H1 (cell line): ENCODE data around the gene TVP23A. TPM values are rescaled to one million over a fixed set of nuclear protein-coding genes. Genes with fewer than 3 reads are reported as not detected.

Experiments used
- CTCF ChIA-PET: fragments of 300-600 bp; sonication (Branson Sonifier 250); formaldehyde crosslinking; loops from one replicate; lab custom pipeline; 2021; ENCODE audit not compliant: partially characterized antibody; lab: Charles Lee
- POLR2A ChIA-PET: fragments of 300-600 bp; sonication (Branson Sonifier 250); formaldehyde crosslinking; loops from one replicate; lab custom pipeline; 2021; ENCODE audit warnings: inconsistent platforms; ENCODE audit not compliant: partially characterized antibody; lab: Charles Lee
- DNase-seq, 2 experiments: peaks; one replicate each; pipeline versions ENCODE4 v3.0.0 to v3.0.0-alpha.2; 2010 to 2022; ENCODE audit warnings: low spot score in 2 of 2, low read depth in 1 of 2, mixed read lengths in 1 of 2
- FAIRE-seq: peaks from 2 replicates; lab custom pipeline; 2011; peaks lifted over from hg19 to GRCh38; lab: Jason Lieb, UNC
- H2AFZ ChIP-seq: 2 replicates; pipeline ENCODE4 v1.8.1; 2012; ENCODE audit warnings: low read length, inconsistent platforms
- H2AK5ac ChIP-seq: 2 replicates; pipeline ENCODE4 v1.6.1; 2013; ENCODE audit warnings: low read depth, low read length
- H2BK120ac ChIP-seq: replicated peaks from 2 replicates; pipeline ENCODE3; 2013; ENCODE audit warnings: low read depth, low read length, inconsistent platforms
- H2BK12ac ChIP-seq: 2 replicates; pipeline ENCODE4 v1.6.1; 2013; ENCODE audit warnings: low read depth, low read length
- H2BK15ac ChIP-seq: 2 replicates; pipeline ENCODE4 v1.6.1; 2013; ENCODE audit warnings: low read length
- H2BK20ac ChIP-seq: 2 replicates; pipeline ENCODE4 v1.6.1; 2013; ENCODE audit warnings: low read length
- H2BK5ac ChIP-seq: 2 replicates; pipeline ENCODE4 v1.6.1; 2013; ENCODE audit warnings: low read depth, low read length
- H3K14ac ChIP-seq: 2 replicates; pipeline ENCODE4 v1.6.1; 2013; ENCODE audit warnings: inconsistent platforms; ENCODE audit not compliant: insufficient read length
- H3K18ac ChIP-seq: 2 replicates; pipeline ENCODE4 v1.6.1; 2013; ENCODE audit warnings: low read length; ENCODE audit errors: extremely low read depth
- H3K23ac ChIP-seq: 2 replicates; pipeline ENCODE4 v1.6.1; 2013; ENCODE audit warnings: inconsistent platforms; ENCODE audit not compliant: insufficient read length
- H3K23me2 ChIP-seq: 2 replicates; pipeline ENCODE4 v1.6.1; 2013; ENCODE audit warnings: low read depth, low read length
- H3K27ac ChIP-seq: 2 replicates; pipeline ENCODE4 v1.6.1; 2011; ENCODE audit warnings: low read depth, low read length, inconsistent platforms
- H3K27me3 ChIP-seq, 4 experiments: replicated peaks in 1 of 4; 1 replicate in 1 of 4; 2 replicates in 3 of 4; pipeline versions ENCODE4 v1.6.1 to v1.8.1; 2011 to 2013; ENCODE audit warnings: low read length in 3 of 4, mild to moderate bottlenecking in 3 of 4, inconsistent platforms in 2 of 4, mixed read lengths in 2 of 4, moderate library complexity in 1 of 4; ENCODE audit not compliant: control insufficient read depth in 3 of 4, insufficient read depth in 3 of 4; ENCODE audit errors: extremely low read depth in 1 of 4
- H3K36me3 ChIP-seq, 4 experiments: 2 replicates each; pipeline versions ENCODE4 v1.6.1 to v1.8.1; 2011 to 2013; ENCODE audit warnings: mild to moderate bottlenecking in 4 of 4, low read length in 3 of 4, moderate library complexity in 2 of 4, control low read depth in 1 of 4, inconsistent platforms in 1 of 4; ENCODE audit not compliant: insufficient read depth in 4 of 4, control insufficient read depth in 2 of 4
- H3K4ac ChIP-seq: replicated peaks from 2 replicates; pipeline ENCODE3; 2013; ENCODE audit warnings: low read length, low read depth, mixed read lengths, inconsistent platforms; ENCODE audit not compliant: insufficient read length
- H3K4me1 ChIP-seq, 4 experiments: replicated peaks in 1 of 4; 1 replicate in 1 of 4; 2 replicates in 3 of 4; pipeline versions ENCODE4 v1.6.1 to v1.8.1; 2011 to 2013; ENCODE audit warnings: low read length in 3 of 4, inconsistent platforms in 2 of 4, mixed read lengths in 1 of 4; ENCODE audit not compliant: insufficient read depth in 4 of 4, control insufficient read depth in 3 of 4
- H3K4me2 ChIP-seq, 2 experiments: 2 replicates each; pipeline versions ENCODE4 v1.6.1 to v1.8.1; 2011 to 2013; ENCODE audit warnings: low read depth in 2 of 2, low read length in 2 of 2, control low read depth in 1 of 2, inconsistent platforms in 1 of 2, mild to moderate bottlenecking in 1 of 2; ENCODE audit not compliant: insufficient read depth in 1 of 2
- H3K4me3 ChIP-seq, 4 experiments: fragments of 200-600, 300-600 bp in 1 of 4; sonication (generic), shearing (Covaris generic), sonication (Bioruptor Twin) in 1 of 4; 2 replicates each; pipeline versions ENCODE4 v1.5.1 to v1.8.1; 2011 to 2016; ENCODE audit warnings: low read length in 4 of 4, low read depth in 3 of 4, control low read depth in 2 of 4, inconsistent platforms in 2 of 4, mild to moderate bottlenecking in 2 of 4, mixed read lengths in 1 of 4, moderate library complexity in 1 of 4; ENCODE audit not compliant: insufficient read depth in 2 of 4; ENCODE audit errors: extremely low read depth in 1 of 4
- H3K56ac ChIP-seq: replicated peaks from 2 replicates; pipeline ENCODE3; 2013; ENCODE audit warnings: low read depth, mild to moderate bottlenecking, mixed read lengths, low read length, inconsistent platforms; ENCODE audit not compliant: insufficient read length
- H3K79me1 ChIP-seq: 2 replicates; pipeline ENCODE4 v1.6.1; 2013; ENCODE audit warnings: low read depth, low read length, control low read depth
- H3K79me2 ChIP-seq, 2 experiments: 2 replicates each; pipeline versions ENCODE4 v1.6.1 to v1.8.1; 2012 to 2013; ENCODE audit warnings: low read length in 2 of 2, mild to moderate bottlenecking in 2 of 2, inconsistent platforms in 1 of 2; ENCODE audit not compliant: insufficient read depth in 2 of 2, control insufficient read depth in 1 of 2
- H3K9ac ChIP-seq, 4 experiments: replicated peaks in 1 of 4; 1 replicate in 1 of 4; 2 replicates in 3 of 4; pipeline versions ENCODE4 v1.6.1 to v1.8.1; 2011 to 2013; ENCODE audit warnings: low read depth in 3 of 4, low read length in 3 of 4, control low read depth in 2 of 4, mild to moderate bottlenecking in 2 of 4, moderate library complexity in 2 of 4, inconsistent platforms in 1 of 4; ENCODE audit errors: extremely low read depth in 1 of 4
- H3K9me3 ChIP-seq, 2 experiments: 2 replicates each; pipeline versions ENCODE4 v1.6.1 to v1.8.1; 2012 to 2013; ENCODE audit warnings: mild to moderate bottlenecking in 2 of 2, moderate library complexity in 2 of 2, control low read depth in 1 of 2, inconsistent platforms in 1 of 2, low read depth in 1 of 2, low read length in 1 of 2, mixed read lengths in 1 of 2; ENCODE audit not compliant: insufficient read depth in 2 of 2
- H4K20me1 ChIP-seq, 2 experiments: replicated peaks in 1 of 2; 2 replicates each; pipeline versions ENCODE3 to v1.8.1; 2011 to 2013; ENCODE audit warnings: inconsistent platforms in 2 of 2, low read length in 2 of 2, mild to moderate bottlenecking in 1 of 2; ENCODE audit not compliant: insufficient read depth in 2 of 2, control insufficient read depth in 1 of 2
- H4K5ac ChIP-seq: 2 replicates; pipeline ENCODE4 v1.6.1; 2013; ENCODE audit warnings: low read length, low read depth, mixed read lengths, inconsistent platforms; ENCODE audit not compliant: insufficient read length
- H4K8ac ChIP-seq: 2 replicates; pipeline ENCODE4 v1.8.0; 2013; ENCODE audit warnings: mild to moderate bottlenecking, moderate library complexity, low read length, inconsistent platforms; ENCODE audit not compliant: insufficient read depth; ENCODE audit errors: extremely low read depth
- H4K91ac ChIP-seq: replicated peaks from 2 replicates; pipeline ENCODE3; 2013; ENCODE audit warnings: low read length, mixed read lengths, inconsistent platforms; ENCODE audit not compliant: insufficient read length
- EGR1 ChIP-seq: IDR thresholded peaks from 2 replicates; pipeline ENCODE4 v1.6.1; 2011; ENCODE audit warnings: low read depth, low read length, borderline replicate concordance
- GABPA ChIP-seq: IDR thresholded peaks from 2 replicates; pipeline ENCODE4 v1.6.1; 2011; ENCODE audit warnings: mild to moderate bottlenecking, low read length, moderate library complexity, borderline replicate concordance; ENCODE audit not compliant: insufficient read depth
- MAX ChIP-seq: IDR thresholded peaks from 2 replicates; pipeline ENCODE4 v1.6.1; 2012; ENCODE audit warnings: inconsistent platforms
- POLR2AphosphoS5 ChIP-seq: IDR thresholded peaks from 2 replicates; pipeline ENCODE4 v1.6.1; 2011; ENCODE audit warnings: low read depth, low read length
- RFX5 ChIP-seq: IDR thresholded peaks from 2 replicates; pipeline ENCODE4 v1.6.1; 2011; ENCODE audit warnings: low read depth, low read length, improper control_type of control experiment, borderline replicate concordance
- RNF2 ChIP-seq: fragments of 200-900, 300-1000 bp; sonication (generic); IDR thresholded peaks from 2 replicates; pipeline ENCODE4 v1.7.1; 2016; ENCODE audit warnings: borderline replicate concordance, low read depth, mild to moderate bottlenecking, antibody characterized with exemption, low read length; ENCODE audit not compliant: poor library complexity, severe bottlenecking; ENCODE audit errors: missing control alignments
- WGBS, 2 experiments: shearing (Covaris generic) in 1 of 2; methylation state at CpG; one replicate each; pipeline versions ENCODE4 v1.1.6 to v1.1.7; 2013 to 2015; ENCODE audit warnings: low lambda C conversion rate in 2 of 2, mixed read lengths in 2 of 2, inconsistent platforms in 1 of 2, low coverage in 1 of 2, missing lambda C conversion rate in 1 of 2; ENCODE audit not compliant: insufficient replicate concordance in 2 of 2, insufficient coverage in 1 of 2, insufficient read length in 1 of 2; ENCODE audit errors: extremely low coverage in 1 of 2, missing lambda C conversion rate in 1 of 2; 5-methylcytosine and 5-hydroxymethylcytosine counted together
- polyA plus RNA-seq, 7 experiments: library from polyadenylated mRNA; depleted of rRNA in 3 of 7; stranded (reverse) in 5 of 7; unstranded in 2 of 7; fragments of >200 nt in 5 of 7; fragments of 200-250 nt in 2 of 7; gene quantifications; 1 replicate in 5 of 7; 2 replicates in 1 of 7; 4 replicates in 1 of 7; pipeline versions ENCODE4 v1.2.1 to v1.2.3, GENCODE V29; 2011 to 2013; ENCODE audit warnings: missing spikeins in 2 of 7, mixed read lengths in 2 of 7
- total RNA-seq: library from RNA; stranded (reverse); fragmentation: NEBNext Ultra II Directional; extraction: Animal tissue kit (Norgen Biotek cat#: 25700); gene quantifications from 2 replicates; pipeline ENCODE4 v1.2.1, GENCODE V29; 2021

TVP23A gene
- total and polyA plus RNA-seq, 2 of the 8 experiments (the other 6 are each of a cell fraction or from before 2014, with no cell fraction given) = 2.2 to 3.1 TPM

DNA sequence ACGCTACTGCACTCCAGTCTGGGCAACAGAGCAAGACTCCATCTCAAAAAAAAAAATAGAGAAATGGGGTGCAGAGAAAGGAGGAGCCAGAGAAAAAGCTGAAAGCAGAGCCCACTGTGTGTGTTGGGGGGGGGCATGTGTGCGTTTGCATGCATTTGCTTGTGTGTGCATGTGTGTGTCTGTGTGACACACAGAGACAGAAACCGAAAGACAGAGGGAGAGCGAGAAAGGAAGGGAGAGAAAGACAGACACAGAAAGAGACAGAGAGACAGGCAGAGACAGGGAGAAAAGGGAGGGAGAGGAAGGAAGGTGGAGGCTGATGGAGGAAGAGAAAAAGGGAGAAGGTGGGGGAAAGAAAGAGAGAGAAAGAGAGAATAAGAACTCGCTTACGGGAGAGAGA, 48.6 kb upstream of the TVP23A start:
- Histone ChIP-seq H2BK20ac (no peak overlapping the region), H3K79me1 (no peaks in the 10 kb centered on the region), H3K23ac (no peak overlapping the region), H3K27ac (no peak overlapping the region), H2BK15ac (no peak overlapping the region), H3K14ac (no peak overlapping the region), H3K9me3 (no peaks in the 10 kb centered on the region), H4K91ac (no peak overlapping the region), H4K5ac (no peak overlapping the region), H2BK12ac (no peak overlapping the region), H2AFZ (no peak overlapping the region), H2BK120ac (no peak overlapping the region), H3K56ac (no peak overlapping the region), H3K4me2 (no peak overlapping the region), H3K4me3 (no peak overlapping the region), H3K4me1 (peaks cover 0 to 2% (median 0%) of the 10 kb centered on the region in 4 experiments; a peak in 1 of 7 replicates), H3K23me2 (no peaks in the 10 kb centered on the region; the same call in 1 of the 2 replicates), H3K79me2 (no peaks in the 10 kb centered on the region), H3K4ac (no peak overlapping the region), H2AK5ac (no peak overlapping the region), H3K18ac (no peak overlapping the region), H3K9ac (no peak overlapping the region), H3K36me3 (no peaks in the 10 kb centered on the region), H4K20me1 (no peaks in the 10 kb centered on the region), H3K27me3 (no peaks in the 10 kb centered on the region), H2BK5ac (no peak overlapping the region), H4K8ac (no peak overlapping the region)
- TF ChIP-seq POLR2AphosphoS5 = no peak
- no peak for TF ChIP-seq GABPA
- no peak for TF ChIP-seq RNF2
- TF ChIP-seq EGR1 = no peak
- no peak for TF ChIP-seq MAX
- TF ChIP-seq RFX5 = no peak
- WGBS, 2 experiments = 88% methylated on average over 6 of the region's 6 CpGs; no CpG with 5 or more reads in 1 of the 2 experiments
- no peak for FAIRE-seq
- no peak for DNase-seq
- CTCF ChIA-PET = interaction anchor here (1.1 kb wide), 1 partner anchor 12 kb away, joined by 4 read pairs; no protein-coding TSS in a partner anchor
- POLR2A ChIA-PET = no interaction called here
